Measurements from ENCODE around the gene LYPLAL1.

DNA sequence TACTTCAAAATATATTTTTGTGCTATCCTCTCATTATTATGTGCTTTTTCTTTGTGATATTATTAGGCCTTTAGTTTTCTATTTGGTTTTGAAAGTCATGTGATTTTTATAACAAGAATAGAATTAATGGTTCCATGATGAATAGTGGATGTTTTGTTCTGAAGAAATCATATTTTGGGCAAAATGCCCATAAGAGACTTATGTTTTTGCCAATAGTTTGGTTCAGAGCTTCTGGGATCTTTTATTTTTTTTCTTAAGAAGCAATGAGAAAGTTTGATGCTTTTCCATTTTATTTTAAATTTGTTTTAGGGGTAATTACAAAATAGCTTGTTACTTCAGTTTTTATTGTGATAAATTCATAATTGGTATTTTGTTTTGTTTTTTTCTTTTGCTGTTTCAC, 49.8 kb downstream of the LYPLAL1 start:
- TF ChIP-seq, protein P1, sequence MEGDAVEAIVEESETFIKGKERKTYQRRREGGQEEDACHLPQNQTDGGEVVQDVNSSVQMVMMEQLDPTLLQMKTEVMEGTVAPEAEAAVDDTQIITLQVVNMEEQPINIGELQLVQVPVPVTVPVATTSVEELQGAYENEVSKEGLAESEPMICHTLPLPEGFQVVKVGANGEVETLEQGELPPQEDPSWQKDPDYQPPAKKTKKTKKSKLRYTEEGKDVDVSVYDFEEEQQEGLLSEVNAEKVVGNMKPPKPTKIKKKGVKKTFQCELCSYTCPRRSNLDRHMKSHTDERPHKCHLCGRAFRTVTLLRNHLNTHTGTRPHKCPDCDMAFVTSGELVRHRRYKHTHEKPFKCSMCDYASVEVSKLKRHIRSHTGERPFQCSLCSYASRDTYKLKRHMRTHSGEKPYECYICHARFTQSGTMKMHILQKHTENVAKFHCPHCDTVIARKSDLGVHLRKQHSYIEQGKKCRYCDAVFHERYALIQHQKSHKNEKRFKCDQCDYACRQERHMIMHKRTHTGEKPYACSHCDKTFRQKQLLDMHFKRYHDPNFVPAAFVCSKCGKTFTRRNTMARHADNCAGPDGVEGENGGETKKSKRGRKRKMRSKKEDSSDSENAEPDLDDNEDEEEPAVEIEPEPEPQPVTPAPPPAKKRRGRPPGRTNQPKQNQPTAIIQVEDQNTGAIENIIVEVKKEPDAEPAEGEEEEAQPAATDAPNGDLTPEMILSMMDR (conservative IDR thresholded peaks at IDR 0.05 in 1 of 2, IDR thresholded peaks at IDR 0.05 in 1 of 2; ENCODE audit: extremely low read depth in 1 of 2, insufficient read depth in 1 of 2, low read depth in 1 of 2, low read length in 2 of 2): no peak
- TF ChIP-seq EZH2 (IDR thresholded peaks at IDR 0.05; ENCODE audit: borderline replicate concordance, low read length): no peak

All from mammary epithelial cell (primary cell).